NCI-H1694 treated with DMSO at 0.1 percent for 48 hours (cell line): ENCODE results near the gene KDM4B.

Experiments
- DNase-seq: peaks from one replicate; lab custom pipeline; 2025; lab: John Stamatoyannopoulos, UW

Gene KDM4B

DNA sequence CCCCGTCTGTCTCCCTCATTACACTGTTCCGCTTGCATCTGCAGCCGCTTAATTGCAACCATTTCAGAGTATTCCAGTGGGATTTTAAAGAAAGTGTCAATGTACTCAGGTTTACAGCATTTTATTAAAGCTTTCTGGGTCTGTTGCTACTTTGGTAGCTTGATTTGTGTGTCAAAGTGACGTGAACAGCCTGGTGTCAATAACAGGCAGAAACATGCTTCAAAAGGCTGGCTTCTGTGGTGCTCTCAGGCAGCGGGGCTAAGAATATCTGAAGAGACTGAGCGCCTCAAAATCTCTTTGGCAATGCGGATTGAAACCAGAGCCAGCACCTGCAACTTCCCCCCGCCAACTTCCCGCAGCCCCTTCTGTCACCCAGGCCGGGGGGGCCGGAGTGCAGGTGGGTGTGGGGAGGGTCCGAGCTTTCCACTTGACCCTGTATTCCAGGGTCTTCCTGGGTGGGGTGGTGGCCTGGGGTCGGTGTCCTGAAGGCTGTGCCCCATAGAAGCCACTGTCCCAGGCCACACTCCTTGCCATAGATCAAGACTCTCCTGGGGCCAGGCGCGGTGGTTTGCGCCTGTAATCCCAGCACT lies 81.2 kb downstream of the KDM4B start:
- DNase-seq = peak; percentile 36

DNA sequence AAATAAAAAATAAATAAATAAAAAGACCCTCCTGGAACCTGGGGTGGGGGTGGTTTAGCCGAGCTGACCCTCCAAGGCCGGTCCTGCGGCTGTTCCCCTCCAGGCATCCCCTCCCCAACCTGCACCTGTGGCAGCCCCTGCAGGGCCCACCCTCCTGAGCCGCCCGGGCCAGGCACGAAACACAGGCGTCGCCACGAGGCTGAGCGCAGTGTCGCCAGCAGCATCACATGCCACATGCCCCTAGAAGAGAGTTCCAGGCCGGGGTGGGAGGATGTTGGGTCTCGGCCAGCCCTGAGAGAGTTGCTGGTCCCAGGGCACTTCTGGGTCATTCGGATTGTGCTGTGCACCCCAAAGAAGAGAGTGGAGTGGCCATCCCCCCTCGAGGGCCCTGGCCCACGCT lies 82.0 kb downstream of the KDM4B start:
- DNase-seq = no peak

DNA sequence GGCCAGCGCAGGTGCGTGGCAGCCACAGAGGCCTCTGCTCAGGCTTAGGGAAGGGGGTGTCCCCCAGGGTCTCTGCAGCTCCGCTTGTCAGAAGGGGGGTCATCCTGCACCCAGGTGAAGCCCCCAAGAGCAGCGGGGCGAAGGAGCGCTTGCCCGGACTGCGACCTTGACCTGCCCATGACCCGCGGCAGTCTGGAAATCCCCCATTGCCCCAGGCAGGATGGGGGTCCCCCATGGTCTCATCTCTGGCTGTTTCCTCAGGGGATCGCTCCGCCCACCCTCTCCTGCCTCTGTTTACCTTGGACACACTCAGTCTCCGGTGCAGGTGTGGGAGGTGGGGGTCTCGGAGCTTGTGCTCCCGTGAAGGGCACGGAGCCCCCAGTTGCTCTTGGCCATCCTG lies 82.7 kb downstream of the KDM4B start:
- DNase-seq = no peak

DNA sequence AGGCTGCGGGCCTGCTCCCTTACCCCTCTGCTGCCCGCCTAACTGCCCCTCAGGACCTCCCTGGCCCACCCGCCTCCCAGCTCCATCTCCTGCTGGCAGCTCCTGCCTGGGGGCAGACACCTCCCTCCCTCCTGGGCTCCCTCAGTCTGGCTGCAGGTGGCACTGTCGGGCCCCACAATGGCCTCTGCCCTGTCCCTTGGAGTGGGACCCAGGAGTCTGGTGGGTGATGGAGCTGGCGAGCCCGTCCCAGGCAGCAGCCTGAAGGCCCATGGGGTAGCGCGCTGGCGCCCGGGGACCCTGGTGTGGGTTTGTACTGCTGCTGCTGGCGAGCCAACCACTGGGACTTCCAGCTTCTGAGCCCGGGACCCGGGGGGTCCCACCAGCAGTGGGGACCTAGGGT lies 83.6 kb downstream of the KDM4B start:
- DNase-seq = no peak

DNA sequence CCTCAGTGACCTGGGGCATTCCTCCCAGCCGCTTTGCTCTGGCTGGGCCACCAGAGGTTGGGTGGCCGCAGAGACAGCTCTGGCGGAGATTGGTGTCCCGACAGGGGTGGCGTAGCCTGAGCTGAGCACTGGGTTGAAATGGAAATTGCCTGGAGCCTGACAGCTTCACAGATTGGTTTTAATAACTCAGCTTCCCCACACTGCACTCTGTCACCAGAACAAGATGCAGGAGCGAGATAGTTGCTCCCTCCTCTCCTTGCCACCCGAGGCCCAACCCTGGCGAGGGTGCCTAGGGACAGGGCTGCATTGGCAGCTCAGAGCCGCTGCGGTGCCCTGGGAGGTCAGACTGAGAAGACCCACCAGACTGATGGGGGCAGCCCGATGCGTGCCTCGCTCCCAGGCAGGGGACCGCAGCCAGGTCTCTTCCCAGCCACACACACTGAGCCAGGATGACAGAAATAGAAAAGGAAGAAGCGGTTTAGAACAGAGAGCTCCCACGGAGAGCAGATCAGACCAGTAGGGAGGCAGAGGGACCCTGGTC lies 84.1 kb downstream of the KDM4B start:
- no peak for DNase-seq

DNA sequence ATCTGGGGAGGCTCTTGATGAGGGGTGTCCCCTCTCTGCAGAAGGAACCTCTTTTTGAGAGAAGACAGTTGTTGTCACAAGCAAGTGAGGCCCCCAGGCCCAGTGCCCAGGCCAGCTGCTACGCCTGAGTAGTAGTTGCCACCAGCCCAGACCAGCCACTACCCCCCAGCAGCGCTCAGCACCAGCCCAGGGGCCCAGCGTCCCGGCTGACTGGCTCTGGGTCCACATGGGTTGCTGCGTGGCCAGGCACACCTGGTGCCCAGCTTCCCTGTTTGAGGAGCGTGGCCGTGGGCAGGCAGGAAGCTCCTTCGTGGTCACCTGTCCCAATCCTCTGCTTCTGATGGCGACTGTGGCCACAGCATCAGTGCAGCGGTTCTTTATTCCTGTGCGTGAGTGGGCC lies 84.7 kb downstream of the KDM4B start:
- DNase-seq = no peak

DNA sequence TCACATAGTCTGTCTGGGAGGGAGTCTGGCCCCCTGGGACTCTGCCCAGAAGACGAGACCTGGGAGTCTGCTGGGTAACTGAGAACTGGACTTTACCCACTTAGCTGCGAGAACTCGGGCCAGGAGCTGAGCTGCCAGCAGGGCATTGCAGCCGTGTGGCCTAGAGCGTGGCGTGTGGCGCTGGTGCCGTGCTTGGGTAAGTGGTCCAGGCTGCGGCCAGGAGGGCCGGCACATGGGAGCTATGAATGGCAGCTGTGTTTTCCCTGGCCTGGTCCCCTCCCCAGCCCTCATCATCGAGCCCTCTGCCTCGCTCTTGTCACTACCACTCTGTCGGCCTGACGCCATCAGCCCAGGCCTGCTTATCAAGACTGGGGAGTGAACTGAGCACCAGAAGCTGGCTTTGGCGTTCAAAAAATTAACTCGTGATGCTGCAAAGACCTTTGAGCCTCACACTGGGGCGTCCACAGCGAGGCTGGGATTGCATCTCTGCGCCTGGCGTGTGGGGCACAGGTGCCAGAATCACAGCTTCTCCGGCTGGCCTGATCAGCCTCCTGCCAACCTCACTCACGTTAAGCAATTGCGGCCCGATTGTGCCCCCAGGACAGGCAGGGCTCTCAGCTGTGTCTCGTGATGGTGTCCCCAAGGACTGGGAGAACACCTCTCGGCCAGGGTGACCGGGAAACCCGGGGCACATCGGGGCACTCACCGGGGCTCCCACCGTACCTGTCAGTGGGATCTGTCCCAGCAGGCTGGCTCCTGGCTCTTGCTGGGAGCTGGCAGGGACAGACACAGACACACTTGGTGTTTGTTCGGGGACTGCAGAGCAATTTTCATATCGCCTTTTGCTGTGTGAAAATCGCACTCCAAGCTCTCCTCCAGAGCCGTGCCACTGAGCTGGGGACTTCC lies 85.9 kb downstream of the KDM4B start:
- DNase-seq = no peak

DNA sequence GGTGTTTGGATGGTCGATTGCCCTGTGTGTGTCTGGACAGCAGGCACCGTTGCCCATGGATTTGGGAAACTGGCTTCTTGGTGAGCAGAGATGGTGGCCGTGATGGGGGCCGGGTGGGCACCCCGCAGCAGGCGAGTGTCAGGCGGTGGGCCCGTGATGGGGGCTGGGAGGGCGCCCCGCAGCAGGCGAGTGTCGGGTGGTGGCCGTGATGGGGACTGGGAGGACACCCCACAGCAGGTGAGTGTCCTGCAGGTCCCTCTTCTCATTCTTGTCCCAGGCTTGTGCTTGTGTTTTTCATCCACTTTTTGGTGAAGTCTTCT lies 86.5 kb downstream of the KDM4B start:
- DNase-seq = no peak

DNA sequence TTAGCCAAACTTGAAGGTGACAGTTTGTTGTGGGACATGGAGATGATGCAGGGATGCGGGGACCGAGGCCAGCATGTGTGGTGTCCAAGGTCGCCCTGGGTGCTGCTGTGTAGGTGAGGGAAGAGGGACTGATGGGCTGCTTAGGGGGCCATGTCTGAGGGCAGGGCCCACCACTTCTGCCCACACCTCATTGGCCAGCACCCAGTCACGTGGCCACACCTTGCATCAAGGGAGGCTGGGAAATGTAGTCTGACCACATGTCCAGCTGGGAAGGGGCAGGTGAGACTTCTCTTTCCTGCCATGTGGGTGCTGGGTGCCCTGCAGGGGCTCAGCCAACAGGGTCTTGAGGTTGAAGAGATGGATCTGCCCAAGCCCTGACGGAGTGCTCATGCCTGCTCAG lies 88.9 kb downstream of the KDM4B start:
- no peak for DNase-seq

DNA sequence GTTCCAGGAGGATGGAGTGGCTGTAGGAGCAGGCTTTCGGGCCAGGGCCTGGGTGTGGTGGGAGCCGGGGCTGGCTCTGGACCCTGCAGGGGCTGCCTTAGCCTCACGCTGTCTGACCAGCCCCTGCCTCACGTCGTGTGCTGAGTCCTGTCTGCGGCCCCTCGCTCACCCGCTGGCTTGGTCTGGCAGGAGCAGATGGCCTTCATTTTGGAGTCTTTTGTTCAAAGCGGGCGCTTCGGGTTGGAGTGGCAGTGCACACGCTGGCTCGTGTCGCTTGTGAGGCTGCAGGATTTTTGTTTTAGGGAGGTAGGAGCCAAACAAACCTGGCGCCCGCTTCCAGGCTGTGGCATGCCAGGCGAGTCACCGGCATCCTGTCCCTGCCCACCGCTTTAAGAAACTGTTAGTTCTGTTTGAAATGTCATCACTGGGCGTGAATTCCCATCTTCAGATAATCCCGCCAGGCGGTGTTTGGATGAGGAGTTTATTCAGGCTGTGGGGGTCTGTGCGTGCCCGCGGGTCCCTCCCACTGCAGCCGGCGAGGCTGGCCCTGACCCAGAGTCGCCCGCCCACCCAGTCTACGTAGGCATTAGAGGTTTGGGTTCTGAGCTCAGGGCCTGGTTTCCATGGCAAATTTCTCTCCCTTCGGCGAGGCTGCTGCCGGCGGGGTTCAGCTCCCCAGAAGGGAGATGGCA lies 89.8 kb downstream of the KDM4B start:
- DNase-seq = peak; percentile 43

DNA sequence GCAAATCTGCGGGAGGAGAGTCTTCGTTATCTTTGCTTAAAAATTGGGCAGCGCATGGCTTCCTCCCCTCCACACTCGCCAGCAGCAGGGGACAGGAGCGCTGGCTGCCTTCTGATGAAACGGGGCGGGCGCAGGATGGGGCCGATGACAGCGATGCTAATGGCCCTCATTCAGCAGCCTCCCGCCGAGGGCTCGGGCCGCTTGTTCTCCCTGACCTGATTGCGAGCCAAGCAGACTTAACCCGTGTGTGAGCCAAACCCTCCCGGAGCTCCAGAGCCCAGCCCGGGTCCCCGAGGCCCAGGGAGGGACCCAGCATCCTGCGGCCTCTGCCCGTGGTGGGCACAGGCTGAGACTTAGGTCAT lies 90.3 kb downstream of the KDM4B start:
- DNase-seq = no peak

DNA sequence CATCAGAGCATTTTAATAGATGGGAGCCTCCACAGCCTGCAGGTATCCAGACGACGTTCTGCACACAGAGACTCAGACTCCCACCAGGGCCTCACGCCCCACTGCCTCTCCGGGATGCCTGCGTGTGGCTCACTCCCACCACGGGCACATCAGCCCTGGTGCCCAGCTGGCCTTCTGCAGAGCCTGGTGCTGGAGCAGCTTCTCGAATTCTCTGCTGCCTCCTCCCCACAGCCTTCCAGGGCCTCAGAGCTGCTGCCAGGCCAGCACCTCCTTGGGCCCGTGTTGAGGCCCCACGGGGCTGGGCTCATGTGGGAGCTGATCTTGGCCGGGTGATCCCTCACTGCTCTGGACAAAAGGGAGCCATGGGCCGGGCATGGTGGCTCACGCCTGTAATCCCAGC lies 90.9 kb downstream of the KDM4B start:
- DNase-seq = no peak

DNA sequence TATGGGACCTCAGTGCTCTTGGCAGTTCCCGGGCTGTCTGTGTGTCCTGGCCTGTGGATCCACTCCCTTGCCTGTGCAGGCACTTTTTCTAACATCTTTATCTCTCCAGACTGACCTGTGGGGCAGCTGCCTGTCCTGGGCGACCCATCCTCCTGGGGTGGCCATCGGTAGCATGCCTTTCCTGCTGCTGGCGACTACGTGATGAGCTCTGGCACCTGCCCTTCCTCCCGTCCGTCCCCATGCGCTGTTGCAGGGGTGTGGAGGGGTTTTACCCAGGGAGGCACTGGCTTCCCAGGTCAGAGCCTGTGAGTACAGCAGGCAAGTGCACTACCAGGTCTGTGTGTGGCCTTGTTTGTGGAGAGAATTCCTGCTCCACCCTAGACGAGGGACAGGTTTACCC lies 93.3 kb downstream of the KDM4B start:
- DNase-seq = no peak

DNA sequence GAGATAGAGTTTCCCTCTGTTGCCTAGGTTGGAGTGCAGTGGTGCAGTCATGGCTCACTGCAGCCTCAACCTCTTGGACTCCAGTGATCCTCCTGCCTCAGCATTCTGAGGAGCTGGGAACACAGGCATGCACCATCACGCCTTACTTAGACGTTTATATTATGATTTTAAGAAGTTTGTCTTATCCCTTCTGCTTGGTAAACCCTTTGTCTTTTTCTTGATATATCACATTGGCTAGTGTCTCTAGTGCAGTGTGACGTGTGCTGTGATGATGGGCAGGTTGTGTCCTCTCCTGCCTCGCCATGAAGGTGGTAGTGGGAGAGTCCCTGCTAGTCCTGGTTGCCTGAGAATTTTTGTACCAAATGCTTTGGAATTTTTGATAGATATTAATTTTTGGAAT lies 93.9 kb downstream of the KDM4B start:
- no peak for DNase-seq

DNA sequence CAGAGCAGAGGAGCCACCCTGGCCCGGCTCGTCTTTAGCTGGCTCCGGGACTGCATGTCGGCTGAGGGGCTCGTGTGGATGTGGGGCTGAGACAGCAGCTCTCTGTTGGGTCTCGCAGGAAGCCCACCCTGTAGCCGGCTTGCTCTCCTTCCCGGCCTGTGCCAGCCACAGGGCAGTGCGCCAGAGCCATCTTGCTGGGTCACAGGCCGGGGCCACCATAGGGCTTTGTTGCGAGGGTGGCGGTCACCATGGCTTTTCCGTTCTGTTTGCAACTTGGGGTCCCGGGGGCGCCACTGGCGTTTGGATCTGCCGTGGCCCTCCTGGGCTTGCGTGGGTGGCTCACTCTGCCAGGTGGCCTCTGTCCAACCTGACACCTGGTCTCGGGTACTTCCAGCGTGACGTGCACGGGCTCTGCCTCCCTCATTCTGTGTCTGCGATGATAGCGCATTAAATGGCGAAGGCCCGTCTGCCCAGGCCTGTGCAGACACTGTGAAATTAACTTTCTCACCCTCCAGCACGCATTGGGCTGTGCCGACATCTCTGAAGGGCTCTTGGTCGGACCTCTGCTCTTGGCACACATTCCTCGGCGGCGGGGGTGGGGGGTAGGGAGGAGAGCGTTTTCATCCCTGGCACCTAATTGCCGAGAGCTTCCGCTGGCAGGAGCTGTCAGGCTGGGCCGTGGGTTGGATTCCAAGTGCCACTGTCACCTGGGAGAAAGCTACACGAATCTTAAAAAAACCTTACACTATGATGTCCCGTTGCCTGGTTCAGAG lies 95.1 kb downstream of the KDM4B start:
- DNase-seq = no peak

DNA sequence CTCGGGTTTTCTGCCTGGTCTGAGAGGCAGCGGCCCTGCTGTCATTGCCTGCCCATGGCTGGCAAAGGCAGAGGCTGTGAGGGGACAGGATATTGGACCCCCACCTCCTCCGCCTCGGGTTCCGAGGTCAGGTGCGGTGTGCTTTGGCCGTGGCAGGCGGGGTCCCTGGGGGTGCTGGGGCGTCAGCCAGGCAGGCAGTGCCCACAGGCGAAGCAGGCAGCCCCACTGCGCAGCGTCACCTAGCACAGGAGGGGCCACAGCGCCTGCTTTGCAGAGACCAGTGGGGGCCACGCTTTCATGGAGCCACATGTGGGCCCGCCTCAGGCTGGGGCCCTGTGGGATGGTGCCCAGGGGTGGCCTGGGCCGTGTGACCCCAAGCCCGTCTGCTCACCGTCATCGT lies 96.0 kb downstream of the KDM4B start:
- DNase-seq = no peak

DNA sequence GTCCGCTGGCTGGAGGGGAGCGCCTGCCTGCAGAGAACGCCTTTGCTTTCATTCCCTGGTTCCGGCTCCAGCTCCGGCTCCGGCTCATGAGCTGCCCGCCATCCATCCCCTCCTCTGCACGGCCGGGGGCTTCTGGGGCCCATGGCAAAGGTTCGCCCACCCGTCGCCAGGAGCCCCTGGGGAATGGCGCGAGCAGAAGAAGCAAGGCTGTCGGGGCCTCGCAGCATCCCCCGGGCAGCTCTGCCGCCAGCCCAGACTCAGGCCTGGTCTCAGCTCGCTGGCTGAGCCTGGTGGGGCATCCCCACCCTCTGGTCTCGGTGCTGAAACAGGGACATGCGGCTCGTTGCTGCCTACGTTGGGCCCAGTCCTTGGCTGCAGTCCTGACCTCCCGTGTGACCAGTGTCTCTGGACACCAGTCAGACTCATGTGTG lies 96.8 kb downstream of the KDM4B start:
- no peak for DNase-seq

DNA sequence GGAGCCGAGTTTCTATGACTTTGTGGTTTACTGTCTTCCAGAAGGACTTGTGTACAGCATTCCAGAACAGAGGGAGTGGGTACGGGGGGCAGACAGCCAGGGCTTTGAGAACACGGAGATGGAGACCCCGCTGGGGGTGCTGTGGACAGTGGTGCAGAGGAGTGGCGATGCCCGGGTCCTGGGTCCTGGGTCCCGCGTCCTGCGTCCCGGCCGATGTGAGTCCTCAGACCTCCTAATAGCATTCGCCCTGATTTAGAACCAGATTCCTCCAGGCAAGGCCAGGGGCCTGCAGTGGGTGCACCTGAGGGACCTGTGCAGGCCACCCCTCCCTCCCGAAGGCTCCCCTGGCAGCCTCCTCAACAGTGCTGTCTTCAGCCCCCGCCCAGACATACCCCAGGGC lies 97.9 kb downstream of the KDM4B start:
- DNase-seq = no peak

DNA sequence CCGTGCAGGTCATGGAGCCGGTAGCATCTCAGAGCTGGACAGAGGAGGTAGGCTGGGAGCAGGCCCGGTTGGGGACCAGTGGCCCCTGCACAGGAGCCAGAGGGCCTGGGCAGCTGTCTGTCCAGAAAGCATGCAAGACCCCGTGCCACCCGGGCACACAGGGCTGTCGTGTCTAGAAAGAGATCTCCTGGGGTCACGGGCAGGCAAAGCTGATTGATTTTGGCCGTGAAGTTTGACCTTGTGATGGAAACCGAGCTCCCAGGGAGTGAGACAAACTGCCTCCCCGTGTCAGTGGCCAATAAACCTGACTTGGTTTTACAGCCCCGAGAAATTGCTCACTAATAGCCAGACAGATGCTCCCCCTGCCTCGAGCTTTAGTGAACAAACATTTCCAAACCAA lies 98.8 kb downstream of the KDM4B start:
- no peak for DNase-seq

DNA sequence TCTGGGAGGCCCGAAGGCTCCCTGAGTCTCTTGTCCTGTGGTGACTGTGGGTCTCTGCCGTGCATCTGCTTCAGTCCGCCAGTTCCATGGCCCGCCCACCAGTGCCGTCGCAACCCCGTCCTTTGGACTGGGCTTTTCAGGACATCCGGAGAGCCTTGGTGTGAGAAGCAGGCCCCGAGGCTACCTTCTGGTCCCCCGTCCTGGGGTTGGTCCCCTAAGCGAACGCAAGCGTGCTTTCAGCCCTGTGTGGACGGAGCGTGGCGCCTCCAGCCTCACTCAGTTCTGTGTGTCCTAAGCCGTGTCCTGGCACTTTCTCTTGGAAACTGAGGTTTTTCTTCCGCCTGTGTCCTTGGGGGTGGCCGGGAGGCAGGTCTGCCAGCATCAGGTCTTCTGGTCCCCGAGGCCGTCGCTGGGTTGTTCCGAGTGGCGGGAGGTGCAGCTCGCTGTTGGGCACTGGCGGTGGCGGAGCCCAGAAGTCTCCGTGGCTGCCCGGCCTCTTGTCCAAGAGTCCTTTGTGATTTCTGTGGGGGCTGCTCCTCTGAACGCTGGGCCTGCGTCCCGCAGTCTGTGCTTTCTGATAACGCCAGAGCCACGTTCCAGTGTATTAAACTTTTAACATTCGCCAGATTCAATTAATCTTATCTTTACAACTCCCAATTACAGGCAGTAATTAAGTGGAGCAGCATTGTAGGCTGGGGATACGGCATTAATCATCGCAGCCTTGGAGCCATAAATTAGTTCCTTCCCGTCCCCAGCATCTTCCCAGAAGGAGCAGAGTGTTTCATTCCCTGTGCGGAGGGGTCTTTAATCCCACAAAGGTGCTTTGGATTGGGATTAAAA lies 99.5 kb downstream of the KDM4B start:
- no peak for DNase-seq

DNA sequence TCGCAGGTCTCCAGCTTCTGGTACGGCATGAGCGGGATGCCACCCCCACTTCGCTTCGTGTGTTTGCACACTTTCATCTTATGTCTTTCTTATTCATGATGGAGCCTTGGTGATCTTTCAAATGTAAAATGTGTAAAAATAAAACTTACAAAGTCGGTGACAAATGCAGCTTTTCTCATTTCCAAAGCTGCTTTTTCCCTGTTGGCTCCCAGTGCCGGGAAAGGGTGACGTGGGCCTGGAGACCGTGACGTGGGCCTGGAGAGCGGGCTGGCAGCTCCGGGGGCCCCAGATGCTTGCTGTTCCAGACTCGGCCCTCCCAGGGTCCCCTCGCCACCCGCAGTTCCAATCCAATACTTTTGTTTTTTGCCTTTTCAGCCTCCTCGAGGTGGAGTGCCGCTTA lies 101.4 kb downstream of the KDM4B start:
- no peak for DNase-seq
